HG02678 (cell line): Measurements from ENCODE around the gene B3GNT7.
"Not testable (repeated sequence)": the region's sequence is repeated elsewhere in the genome, so short reads cannot be mapped to it uniquely, and the experiment has no call there.

Experiments used
- ATAC-seq: cut with Tn5 transposase; IDR thresholded peaks from one replicate; pipeline ENCODE4 v1.9.1; 2021; ENCODE audit warnings: mild to moderate bottlenecking, moderate library complexity; ENCODE audit not compliant: unreplicated experiment

B3GNT7 gene

GRCh38 chr2:231423176-231423575, 27.7 kb downstream of the B3GNT7 start:
- no peak for ATAC-seq

- no peak for ATAC-seq
These were observed 29.8 kb downstream of the B3GNT7 start for GRCh38 chr2:231425291-231425810.

GRCh38 chr2:231425811-231426703, 30.5 kb downstream of the B3GNT7 start:
- no peak for ATAC-seq

- ATAC-seq = no peak
These were observed 31.6 kb downstream of the B3GNT7 start for GRCh38 chr2:231427116-231427515.

- no peak for ATAC-seq
These were observed 33.6 kb downstream of the B3GNT7 start for GRCh38 chr2:231429152-231429551.

- ATAC-seq = no peak
These were observed 34.4 kb downstream of the B3GNT7 start for GRCh38 chr2:231429901-231430300.

- not testable (repeated sequence) for ATAC-seq
These were observed 34.9 kb downstream of the B3GNT7 start for GRCh38 chr2:231430437-231430836.

GRCh38 chr2:231431606-231432005, 36.1 kb downstream of the B3GNT7 start:
- ATAC-seq = no peak

GRCh38 chr2:231433990-231434389, 38.5 kb downstream of the B3GNT7 start:
- no peak for ATAC-seq

- no peak for ATAC-seq
These were observed 41.4 kb downstream of the B3GNT7 start for GRCh38 chr2:231436957-231437356.

- ATAC-seq = no peak
These were observed 54.1 kb downstream of the B3GNT7 start for GRCh38 chr2:231449503-231450054.

- ATAC-seq = no peak
These were observed 55.1 kb downstream of the B3GNT7 start for GRCh38 chr2:231450548-231450989.
